Skin of body (tissue), 2 donors: Measurements from ENCODE around the gene PTPRN2. TPM values are rescaled to one million over a fixed set of nuclear protein-coding genes. Genes with fewer than 3 reads are reported as not detected.
"Not testable (repeated sequence)": the region's sequence is repeated elsewhere in the genome, so short reads cannot be mapped to it uniquely, and the experiment has no call there.

ENCODE experiments used
- DNase-seq: peaks from one replicate; lab custom pipeline; 2025; lab: John Stamatoyannopoulos, UW
- total RNA-seq: library from RNA; depleted of rRNA; stranded (reverse); fragments of >200 nt; gene quantifications from one replicate; pipeline ENCODE4 v1.2.3, GENCODE V29; 2014

The PTPRN2 gene
- total RNA-seq, 1 donor from 2014 or later = 0.99 TPM

GRCh38 chr7:158446281-158446680, 141.3 kb downstream of the PTPRN2 start:
- no peak for DNase-seq

- DNase-seq = no peak
Observed at GRCh38 chr7:158445421-158446175, 142.0 kb downstream of the PTPRN2 start.

DNA sequence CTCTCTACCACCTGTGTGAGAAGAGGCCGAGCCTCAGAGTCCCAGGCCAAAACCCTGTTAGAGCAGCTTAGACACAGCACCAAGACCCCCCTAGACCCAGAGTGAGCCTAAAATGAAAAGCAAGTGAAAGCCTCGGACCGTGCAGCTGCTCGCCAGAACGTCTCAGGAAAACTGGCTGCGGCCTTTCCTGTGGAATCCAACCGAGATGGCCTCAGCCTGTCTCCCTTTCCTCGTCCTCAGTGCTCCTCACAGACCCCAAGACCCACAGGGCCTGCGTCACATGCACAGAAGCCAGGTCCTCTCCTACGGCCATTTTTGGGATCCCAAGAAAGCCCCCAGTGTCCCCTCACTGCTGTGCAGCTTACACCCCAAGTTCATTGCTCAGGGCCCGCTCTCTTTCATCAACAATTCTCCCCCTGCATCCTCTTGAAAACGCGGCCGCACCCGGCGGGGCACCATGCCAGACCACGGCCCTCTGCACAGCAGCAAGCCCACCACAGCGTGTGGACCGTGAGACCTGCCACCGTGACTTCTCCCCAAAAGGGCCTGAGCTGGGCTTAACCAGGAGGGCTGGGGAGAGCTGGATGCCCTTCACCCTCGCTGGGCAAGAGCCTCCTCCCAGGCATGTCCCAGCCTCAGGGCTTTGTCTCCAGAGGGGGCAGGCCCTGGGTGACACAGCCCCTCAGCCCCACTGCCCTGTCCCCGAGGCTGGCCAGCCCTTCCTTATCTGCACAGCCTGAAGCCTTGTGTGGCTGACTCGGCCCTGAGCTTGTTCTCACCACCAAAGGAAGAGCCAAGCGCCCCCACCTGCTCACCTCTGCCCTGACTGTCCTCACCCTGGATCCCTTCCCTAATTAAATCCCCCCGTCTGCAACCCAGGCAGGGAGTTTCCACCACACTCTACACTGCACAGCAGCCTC, 142.9 kb downstream of the PTPRN2 start:
- DNase-seq = no peak

GRCh38 chr7:158443688-158444483, 143.7 kb downstream of the PTPRN2 start:
- no peak for DNase-seq

- no peak for DNase-seq
Observed at GRCh38 chr7:158443014-158443687, 144.5 kb downstream of the PTPRN2 start.

DNA sequence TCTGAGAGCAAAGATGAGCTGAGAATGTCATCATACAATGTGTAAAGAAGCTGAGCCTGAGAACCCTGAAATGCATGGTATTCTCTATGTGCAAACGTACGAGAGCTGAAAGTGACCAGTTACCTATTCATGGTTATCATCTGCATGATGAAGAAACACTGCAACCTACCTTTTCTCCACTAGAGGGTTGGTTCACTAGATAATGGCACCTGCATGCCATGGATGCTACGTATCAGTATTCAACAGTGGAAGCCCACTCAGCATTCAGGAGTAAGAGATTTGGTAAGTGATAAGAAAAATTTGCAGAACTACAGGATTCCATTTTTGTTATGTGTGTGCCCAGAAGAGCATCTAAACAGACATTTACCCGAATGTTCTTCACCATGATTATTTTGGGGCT, 145.4 kb downstream of the PTPRN2 start:
- DNase-seq = no peak

- no peak for DNase-seq
Observed at GRCh38 chr7:158439035-158439434, 148.6 kb downstream of the PTPRN2 start.

- no peak for DNase-seq
Observed at GRCh38 chr7:158432369-158433341, 155.0 kb downstream of the PTPRN2 start.

DNA sequence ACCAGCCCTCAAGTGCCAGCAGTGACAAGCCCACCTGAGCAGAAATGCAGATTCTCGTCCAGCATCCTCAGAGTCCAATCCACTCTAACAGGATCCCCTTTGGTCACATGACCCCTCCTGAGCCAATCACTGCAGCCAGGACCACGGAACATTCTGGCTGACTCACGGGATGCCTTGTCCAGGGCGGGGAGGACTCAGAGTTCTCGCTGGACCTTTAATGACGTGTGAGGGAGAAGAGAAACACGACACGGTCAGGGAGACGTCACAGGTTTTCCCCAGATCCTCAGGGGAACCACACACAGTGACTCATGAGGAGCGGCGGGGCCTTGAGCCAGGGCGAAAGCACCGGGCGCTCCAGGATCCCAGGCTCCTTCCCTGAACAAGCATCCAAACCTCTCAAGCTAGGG, 155.7 kb downstream of the PTPRN2 start:
- DNase-seq = no peak

DNA sequence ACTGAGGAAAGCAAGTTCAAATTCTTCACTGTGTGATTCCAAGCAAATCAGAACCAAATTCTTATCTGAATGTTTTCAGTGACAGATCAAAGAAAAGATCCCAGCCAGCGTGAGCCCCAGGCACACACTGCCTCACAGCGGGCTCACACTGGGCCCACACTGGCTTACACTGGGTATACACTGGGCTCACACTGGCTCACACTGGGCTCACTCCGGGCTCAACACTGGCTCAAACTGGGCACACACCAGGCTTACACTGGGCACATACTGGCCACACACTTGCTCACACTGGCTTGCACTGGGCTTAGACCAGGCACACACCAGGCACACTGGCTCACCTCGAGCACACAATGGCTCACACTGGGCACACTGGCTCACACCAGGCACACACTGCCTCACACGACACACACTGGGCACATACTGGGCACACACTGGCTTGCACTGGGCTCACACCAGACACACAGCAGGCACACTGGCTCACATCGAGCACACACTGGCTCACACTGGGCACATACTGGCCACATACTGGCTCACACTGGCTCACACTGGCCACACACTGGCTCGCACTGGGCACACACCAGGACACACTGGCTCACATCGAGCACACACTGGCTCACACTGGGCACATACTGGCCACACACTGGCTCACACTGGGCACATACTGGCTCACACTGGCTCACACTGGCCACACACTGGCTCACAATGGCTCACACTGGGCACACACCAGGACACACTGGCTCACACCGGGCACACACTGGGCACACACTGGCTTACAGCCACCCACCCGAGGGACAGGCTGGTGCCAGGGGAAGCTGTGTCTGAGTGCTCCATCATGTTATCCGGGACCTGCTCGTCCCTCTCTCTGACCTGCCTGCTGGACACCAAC, 156.3 kb downstream of the PTPRN2 start:
- no peak for DNase-seq

GRCh38 chr7:158430308-158431034, 157.2 kb downstream of the PTPRN2 start:
- DNase-seq = no peak

DNA sequence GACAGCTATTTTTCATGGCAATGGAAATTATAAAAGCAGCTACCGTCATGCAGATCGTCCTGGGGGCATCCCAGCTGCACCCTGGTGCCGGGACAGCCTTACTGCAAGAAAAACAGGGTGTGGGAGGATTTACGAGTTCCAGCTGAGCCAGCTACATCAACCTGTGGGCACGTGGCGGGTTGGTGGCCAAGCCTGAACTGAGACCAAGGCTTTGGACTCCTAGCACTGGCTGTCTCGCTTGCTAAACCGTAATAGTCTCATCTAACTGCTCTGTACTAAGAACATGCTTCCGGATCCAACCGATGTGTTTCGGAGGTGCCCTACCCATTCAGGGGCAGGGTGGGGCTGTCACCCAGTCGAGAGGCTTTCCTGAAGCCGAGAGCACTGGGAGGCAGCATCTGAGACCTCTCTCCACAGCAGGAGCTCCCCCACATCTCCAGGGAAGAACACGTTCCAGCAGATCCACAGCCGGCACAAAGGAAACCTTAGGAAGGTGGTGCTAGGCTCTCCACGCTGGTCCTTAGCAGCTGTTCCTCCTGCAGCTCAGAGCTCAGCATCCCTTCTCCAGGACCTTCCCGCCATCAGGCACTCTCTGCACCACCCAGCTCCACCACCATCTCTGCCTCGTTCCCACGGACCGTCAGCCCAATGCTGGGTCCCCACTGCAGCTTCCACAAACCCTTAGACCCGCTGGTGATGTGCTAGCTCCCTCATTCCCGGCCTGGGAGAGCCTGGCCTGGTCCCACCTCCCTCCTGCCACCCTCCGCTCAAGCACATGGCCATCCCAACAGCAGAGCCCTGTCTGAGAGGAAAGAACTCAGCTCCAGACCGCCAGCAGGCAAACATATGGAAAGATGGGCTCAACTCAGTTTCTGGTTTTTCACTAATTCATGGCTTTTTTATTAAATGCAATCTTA, 158.5 kb downstream of the PTPRN2 start:
- DNase-seq = no peak

GRCh38 chr7:158428131-158428836, 159.3 kb downstream of the PTPRN2 start:
- no peak for DNase-seq

DNA sequence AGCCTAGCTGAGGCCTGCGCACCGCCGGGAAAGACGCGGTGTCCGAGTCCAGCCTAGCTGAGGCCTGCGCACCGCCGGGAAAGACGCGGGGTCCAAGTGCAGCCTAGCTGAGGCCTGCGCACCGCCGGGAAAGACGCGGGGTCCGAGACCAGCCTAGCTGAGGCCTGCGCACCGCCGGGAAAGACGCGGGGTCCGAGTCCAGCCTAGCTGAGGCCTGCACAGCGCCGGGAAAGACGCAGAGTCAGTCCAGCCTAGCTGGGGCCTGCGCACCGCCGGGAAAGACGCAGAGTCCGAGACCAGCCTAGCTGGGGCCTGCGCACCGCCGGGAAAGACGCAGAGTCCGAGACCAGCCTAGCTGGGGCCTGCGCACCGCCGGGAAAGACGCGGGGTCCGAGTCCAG, 161.9 kb downstream of the PTPRN2 start:
- DNase-seq = not testable (repeated sequence)

GRCh38 chr7:158424531-158424930, 163.1 kb downstream of the PTPRN2 start:
- DNase-seq = no peak

GRCh38 chr7:158424011-158424410, 163.6 kb downstream of the PTPRN2 start:
- DNase-seq = no peak
